Glutamatergic neuron (in vitro differentiated cells): Measurements from ENCODE around the gene KIRREL2. TPM values are rescaled to one million over a fixed set of nuclear protein-coding genes. Genes with fewer than 3 reads are reported as not detected.

ENCODE experiments used
- DNase-seq: peaks from one replicate; pipeline ENCODE4 v3.0.0; 2022
- H3K27ac Mint-ChIP-seq: one replicate; pipeline ENCODE4 v1.8.0; 2020; ENCODE audit warnings: mild to moderate bottlenecking, mixed read lengths, inconsistent platforms; ENCODE audit not compliant: unreplicated experiment
- H3K27me3 Mint-ChIP-seq: one replicate; pipeline ENCODE4 v1.8.0; 2020; ENCODE audit warnings: mild to moderate bottlenecking, moderate library complexity, mixed read lengths, inconsistent platforms; ENCODE audit not compliant: unreplicated experiment
- H3K36me3 Mint-ChIP-seq: one replicate; pipeline ENCODE4 v1.8.0; 2020; ENCODE audit warnings: mild to moderate bottlenecking, mixed read lengths, inconsistent platforms; ENCODE audit not compliant: unreplicated experiment
- H3K4me1 Mint-ChIP-seq: one replicate; pipeline ENCODE4 v1.8.0; 2020; ENCODE audit warnings: mild to moderate bottlenecking, low read depth, mixed read lengths, inconsistent platforms; ENCODE audit not compliant: unreplicated experiment
- H3K4me3 Mint-ChIP-seq: one replicate; pipeline ENCODE4 v1.8.0; 2020; ENCODE audit warnings: mild to moderate bottlenecking, mixed read lengths, inconsistent platforms; ENCODE audit not compliant: unreplicated experiment
- H3K9me3 Mint-ChIP-seq: one replicate; pipeline ENCODE4 v1.8.0; 2020; ENCODE audit warnings: mild to moderate bottlenecking, moderate library complexity, mixed read lengths, inconsistent platforms; ENCODE audit not compliant: unreplicated experiment
- total RNA-seq: library from RNA; stranded (reverse); fragmentation: NEBNext Ultra II Directional; extraction: Animal tissue kit (Norgen Biotek cat#: 25700); gene quantifications from one replicate; pipeline ENCODE4 v1.2.1, GENCODE V29; 2021; ENCODE audit not compliant: unreplicated experiment
- TF ChIP-seq, protein P1 (sequence below): fragments of 200-600 bp; sonication (generic); IDR thresholded peaks from one replicate; pipeline ENCODE4 v1.5.0; 2021; ENCODE audit not compliant: partially characterized antibody, unreplicated experiment

Gene KIRREL2
- total RNA-seq, 1 donor from 2014 or later: 47.1 TPM

GRCh38 chr19:35841961-35842595, 14.6 kb upstream of the KIRREL2 start:
- DNase-seq: no peak
- TF ChIP-seq, protein P1, sequence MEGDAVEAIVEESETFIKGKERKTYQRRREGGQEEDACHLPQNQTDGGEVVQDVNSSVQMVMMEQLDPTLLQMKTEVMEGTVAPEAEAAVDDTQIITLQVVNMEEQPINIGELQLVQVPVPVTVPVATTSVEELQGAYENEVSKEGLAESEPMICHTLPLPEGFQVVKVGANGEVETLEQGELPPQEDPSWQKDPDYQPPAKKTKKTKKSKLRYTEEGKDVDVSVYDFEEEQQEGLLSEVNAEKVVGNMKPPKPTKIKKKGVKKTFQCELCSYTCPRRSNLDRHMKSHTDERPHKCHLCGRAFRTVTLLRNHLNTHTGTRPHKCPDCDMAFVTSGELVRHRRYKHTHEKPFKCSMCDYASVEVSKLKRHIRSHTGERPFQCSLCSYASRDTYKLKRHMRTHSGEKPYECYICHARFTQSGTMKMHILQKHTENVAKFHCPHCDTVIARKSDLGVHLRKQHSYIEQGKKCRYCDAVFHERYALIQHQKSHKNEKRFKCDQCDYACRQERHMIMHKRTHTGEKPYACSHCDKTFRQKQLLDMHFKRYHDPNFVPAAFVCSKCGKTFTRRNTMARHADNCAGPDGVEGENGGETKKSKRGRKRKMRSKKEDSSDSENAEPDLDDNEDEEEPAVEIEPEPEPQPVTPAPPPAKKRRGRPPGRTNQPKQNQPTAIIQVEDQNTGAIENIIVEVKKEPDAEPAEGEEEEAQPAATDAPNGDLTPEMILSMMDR: no peak
- Mint-ChIP-seq H3K27me3 (peaks cover 30% of the 10 kb centered on the region), H3K4me1 (peaks cover 13% of the 10 kb centered on the region), H3K27ac (no peak overlapping the region), H3K4me3 (no peak overlapping the region), H3K36me3 (peaks cover 30% of the 10 kb centered on the region), H3K9me3 (peaks cover 18% of the 10 kb centered on the region)

GRCh38 chr19:35842666-35843272, 13.9 kb upstream of the KIRREL2 start:
- Mint-ChIP-seq H3K4me1 (peaks cover 13% of the 10 kb centered on the region), H3K9me3 (peaks cover 20% of the 10 kb centered on the region), H3K27me3 (peaks cover 30% of the 10 kb centered on the region), H3K36me3 (peaks cover 30% of the 10 kb centered on the region), H3K27ac (no peak overlapping the region), H3K4me3 (no peak overlapping the region)
- no peak for DNase-seq
- TF ChIP-seq, protein P1: no peak

DNA sequence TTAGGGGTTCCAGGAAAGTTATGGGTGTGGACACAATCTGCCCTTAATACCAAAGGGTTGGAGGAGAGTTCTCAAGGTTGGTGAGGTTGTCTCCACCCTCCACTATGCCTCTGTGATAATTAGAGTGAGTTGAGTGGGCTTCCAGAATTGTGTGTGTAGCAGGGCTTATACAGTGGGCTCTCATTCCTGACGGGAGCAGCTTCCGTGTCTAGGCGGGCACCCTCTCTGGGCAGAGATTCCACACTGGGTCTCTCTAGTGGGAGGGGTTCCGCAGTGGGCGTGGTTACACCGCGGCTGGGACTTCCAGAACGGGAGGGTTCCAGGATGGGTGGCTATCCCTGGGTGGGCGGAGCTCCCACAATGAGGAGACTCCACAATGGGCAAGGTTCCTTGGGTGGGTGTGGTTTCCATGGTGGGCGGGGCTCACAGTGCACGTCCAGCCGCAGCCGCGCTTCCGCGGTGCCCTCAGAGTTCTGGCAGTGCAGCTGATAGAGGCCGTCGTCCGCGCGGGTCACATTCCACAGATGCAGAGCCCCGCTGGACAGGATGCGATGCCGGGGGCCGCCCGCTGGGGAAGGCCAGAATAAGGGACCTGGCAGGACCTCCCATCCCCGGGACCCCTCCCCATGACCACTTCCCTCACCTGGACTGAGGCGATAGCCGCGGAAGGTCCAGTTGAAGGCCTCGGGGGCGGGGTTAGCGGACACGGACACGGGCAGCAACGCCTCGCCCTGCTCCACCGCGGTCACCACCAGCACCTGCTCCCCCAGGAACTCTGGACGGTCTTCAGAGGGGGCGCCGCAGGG, 12.8 kb upstream of the KIRREL2 start:
- Mint-ChIP-seq H3K27ac (no peak overlapping the region), H3K36me3 (peaks cover 30% of the 10 kb centered on the region), H3K9me3 (peaks cover 20% of the 10 kb centered on the region), H3K4me1 (peaks cover 15% of the 10 kb centered on the region), H3K4me3 (peak overlapping the region; percentile 90), H3K27me3 (peaks cover 30% of the 10 kb centered on the region)
- TF ChIP-seq, protein P1: no peak
- peak; percentile 43 for DNase-seq

DNA sequence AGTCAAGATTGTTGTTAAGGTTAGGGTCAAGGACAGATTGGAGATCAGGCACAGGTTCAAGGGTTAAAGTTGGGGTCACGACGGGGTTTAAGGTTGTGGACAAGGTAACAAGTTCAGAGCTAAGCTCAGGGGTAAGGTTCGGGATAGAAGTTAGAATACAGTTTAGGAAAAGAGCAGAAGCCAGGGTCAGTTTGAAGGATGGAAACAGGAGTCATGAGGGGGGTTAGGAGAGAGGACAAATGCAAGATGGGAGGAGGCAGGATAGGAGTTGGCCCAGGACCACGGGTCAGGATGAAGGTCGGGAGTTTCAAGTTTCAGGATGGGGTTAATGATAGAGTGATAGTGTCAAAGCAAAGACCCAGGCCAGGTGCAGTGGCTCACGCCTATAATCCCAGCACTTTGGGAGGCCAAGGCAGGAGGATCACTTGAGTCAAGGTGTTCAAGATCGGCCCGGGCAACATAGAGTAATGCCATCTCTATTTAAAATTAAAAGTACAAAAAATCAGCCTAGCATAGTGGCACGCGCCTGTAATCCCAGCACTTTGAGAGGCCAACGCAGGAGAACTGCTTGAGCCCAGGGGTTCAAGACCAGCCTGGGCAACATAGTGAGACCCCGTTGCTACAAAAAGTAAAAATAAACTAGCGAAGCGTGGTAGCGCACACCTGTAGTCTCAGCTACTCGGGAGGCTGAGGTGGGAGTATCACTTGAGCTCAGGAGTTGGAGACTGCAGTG, 12.1 kb upstream of the KIRREL2 start:
- TF ChIP-seq, protein P1: no peak
- peaks cover 30% of the 10 kb centered on the region for H3K27me3 Mint-ChIP-seq
- peaks cover 20% of the 10 kb centered on the region for H3K9me3 Mint-ChIP-seq
- peaks cover 15% of the 10 kb centered on the region for H3K4me1 Mint-ChIP-seq
- peak overlapping the region; percentile 90 for H3K4me3 Mint-ChIP-seq
- DNase-seq: no peak
- no peak overlapping the region for H3K27ac Mint-ChIP-seq
- peaks cover 30% of the 10 kb centered on the region for H3K36me3 Mint-ChIP-seq
